HG03520 (cell line): ENCODE data around the gene IDI1.
"Not testable (repeated sequence)": the region's sequence is repeated elsewhere in the genome, so short reads cannot be mapped to it uniquely, and the experiment has no call there.

Source experiments
- ATAC-seq: cut with Tn5 transposase; IDR thresholded peaks from one replicate; pipeline ENCODE4 v1.9.1; 2021; ENCODE audit warnings: mild to moderate bottlenecking, moderate library complexity; ENCODE audit not compliant: unreplicated experiment

The IDI1 gene

GRCh38 chr10:1048732-1049424 lies at the start of gene IDI1:
TSS of gene IDI1 (minus strand) at chr10:1049119. CDS start at chr10:1049003, 116 bp downstream.
- ATAC-seq = peak; percentile 78

- no peak for ATAC-seq
Observed at GRCh38 chr10:1097436-1097835, 48.5 kb upstream of the IDI1 start.

- no peak for ATAC-seq
Observed at GRCh38 chr10:1096287-1096889, 47.5 kb upstream of the IDI1 start.

DNA sequence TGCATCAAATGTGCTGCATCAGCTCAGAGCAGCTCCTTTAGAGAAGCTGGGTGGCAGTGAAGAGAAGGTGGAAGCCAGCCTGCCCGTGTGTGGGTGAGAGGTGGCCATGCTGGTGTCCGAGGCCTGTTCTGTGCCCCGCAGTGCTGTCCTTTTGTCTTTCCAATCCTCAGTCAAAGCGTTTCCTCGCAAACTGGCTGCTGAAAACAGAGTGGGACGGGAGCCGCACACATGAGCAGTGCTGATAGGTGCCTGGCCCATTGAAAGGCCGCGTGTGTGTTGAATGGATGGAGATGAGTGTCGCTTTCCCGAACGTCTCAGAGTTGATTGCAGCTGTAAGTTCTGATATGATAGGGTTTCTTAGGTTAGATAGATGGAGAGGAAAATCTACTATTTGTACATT lies 46.6 kb upstream of the IDI1 start:
- ATAC-seq = no peak

- no peak for ATAC-seq
Observed at GRCh38 chr10:1094112-1095057, 45.5 kb upstream of the IDI1 start.

- ATAC-seq = no peak
Observed at GRCh38 chr10:1093696-1094095, 44.8 kb upstream of the IDI1 start.

DNA sequence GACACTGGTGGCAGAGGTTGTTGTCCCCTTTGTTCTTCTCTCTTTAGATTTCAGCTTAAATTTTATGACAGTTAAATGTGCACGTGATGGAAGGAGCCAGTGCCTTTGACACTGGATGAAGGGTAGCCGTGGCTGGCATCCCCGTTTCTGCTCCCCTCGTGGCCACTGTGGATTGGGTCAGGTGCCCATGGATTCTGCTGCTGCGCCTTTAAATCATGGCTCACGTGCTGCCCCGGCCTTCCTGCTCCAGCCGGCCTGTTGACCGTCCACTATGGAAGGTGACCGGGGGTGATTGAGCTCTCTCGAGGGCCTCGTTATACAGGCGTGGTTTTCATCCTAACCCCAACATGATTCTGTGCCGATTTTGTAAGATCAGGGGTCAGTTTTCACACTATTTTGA lies 41.8 kb upstream of the IDI1 start:
- ATAC-seq = no peak

- no peak for ATAC-seq
Observed at GRCh38 chr10:1089017-1089689, 40.2 kb upstream of the IDI1 start.

DNA sequence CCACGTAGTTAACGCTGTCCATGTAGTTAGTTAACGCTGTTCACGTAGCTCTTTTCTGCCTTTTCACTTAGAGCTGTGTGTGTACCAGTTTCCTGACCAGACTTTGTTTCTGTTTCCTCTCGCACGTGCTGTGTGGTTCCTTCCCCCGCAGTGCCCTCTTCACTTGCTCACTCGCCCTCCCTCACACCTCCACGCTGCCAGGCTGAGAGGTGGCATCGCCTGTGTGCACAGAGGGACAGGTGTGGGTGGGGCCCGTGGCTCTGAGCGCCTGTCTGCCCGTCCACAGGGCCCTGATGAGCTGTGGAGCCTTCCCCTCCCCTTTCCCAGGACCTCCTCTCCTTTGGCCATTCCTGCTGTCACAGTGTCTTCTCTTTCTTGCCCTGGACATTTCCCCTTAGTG lies 37.9 kb upstream of the IDI1 start:
- no peak for ATAC-seq

- ATAC-seq = no peak
Observed at GRCh38 chr10:1085258-1085657, 36.3 kb upstream of the IDI1 start.

GRCh38 chr10:1084011-1084950 lies 35.4 kb upstream of the IDI1 start:
- ATAC-seq = no peak

- ATAC-seq = no peak
Observed at GRCh38 chr10:1083581-1083980, 34.7 kb upstream of the IDI1 start.

- ATAC-seq = no peak
Observed at GRCh38 chr10:1078668-1079067, 29.7 kb upstream of the IDI1 start.

- no peak for ATAC-seq
Observed at GRCh38 chr10:1074748-1075308, 25.9 kb upstream of the IDI1 start.

- ATAC-seq = no peak
Observed at GRCh38 chr10:1074052-1074747, 25.3 kb upstream of the IDI1 start.

- no peak for ATAC-seq
Observed at GRCh38 chr10:1070919-1071318, 22.0 kb upstream of the IDI1 start.

- ATAC-seq = no peak
Observed at GRCh38 chr10:1068380-1069361, 19.8 kb upstream of the IDI1 start.

- not testable (repeated sequence) for ATAC-seq
Observed at GRCh38 chr10:1066734-1067133, 17.8 kb upstream of the IDI1 start.
